GM23338 (cell line): ENCODE data around the gene RAD50. TPM values are rescaled to one million over a fixed set of nuclear protein-coding genes. Genes with fewer than 3 reads are reported as not detected.

ENCODE experiments used
- ATAC-seq: fragments of 200-7000 bp; cut with Tn5 transposase; 3 replicates; pipeline ENCODE4 v1.9.1; 2020
- DNase-seq: peaks from one replicate; pipeline ENCODE4 v3.0.0-alpha.2; 2015; ENCODE audit warnings: low spot score
- H2AFZ ChIP-seq: fragments of 200-600 bp; sonication (generic); 2 replicates; pipeline ENCODE4 v1.8.0; 2016; ENCODE audit warnings: antibody characterized with exemption, mild to moderate bottlenecking, moderate library complexity
- H3F3A ChIP-seq: fragments of 200-600 bp; sonication (generic); replicated peaks from 2 replicates; pipeline ENCODE4 v1.8.0; 2017; ENCODE audit warnings: antibody characterized with exemption, mixed run types, low read depth
- H3K27ac ChIP-seq: fragments of 200-600 bp; sonication (generic); 2 replicates; pipeline ENCODE4 v1.6.1; 2016; ENCODE audit warnings: low read depth
- H3K27me3 ChIP-seq: fragments of 200-600 bp; sonication (generic); 2 replicates; pipeline ENCODE4 v1.8.0; 2016; ENCODE audit warnings: mild to moderate bottlenecking, mixed run types, moderate library complexity; ENCODE audit not compliant: insufficient read depth
- H3K36me3 ChIP-seq: fragments of 200-600 bp; sonication (generic); 2 replicates; pipeline ENCODE4 v1.8.0; 2016; ENCODE audit warnings: mild to moderate bottlenecking; ENCODE audit not compliant: insufficient read depth
- H3K4me1 ChIP-seq: fragments of 200-600 bp; sonication (generic); 2 replicates; pipeline ENCODE4 v1.8.0; 2016; ENCODE audit warnings: mild to moderate bottlenecking, moderate library complexity; ENCODE audit not compliant: insufficient read depth
- H3K4me2 ChIP-seq: fragments of 200-600 bp; sonication (generic); 2 replicates; pipeline ENCODE4 v1.7.1; 2017; ENCODE audit warnings: mixed run types
- H3K4me3 ChIP-seq: fragments of 200-600 bp; sonication (generic); 2 replicates; pipeline ENCODE4 v1.6.1; 2016; ENCODE audit warnings: mixed run types
- H3K79me2 ChIP-seq: fragments of 200-600 bp; sonication (generic); replicated peaks from 2 replicates; pipeline ENCODE4 v1.8.0; 2017; ENCODE audit warnings: mild to moderate bottlenecking; ENCODE audit not compliant: insufficient read depth
- H3K9me2 ChIP-seq: fragments of 200-600 bp; sonication (generic); 2 replicates; pipeline ENCODE4 v1.8.0; 2017; ENCODE audit not compliant: insufficient read depth
- H4K20me1 ChIP-seq: fragments of 200-600 bp; sonication (generic); replicated peaks from 2 replicates; pipeline ENCODE4 v1.8.0; 2017; ENCODE audit warnings: mild to moderate bottlenecking; ENCODE audit not compliant: insufficient read depth
- H3K27ac Mint-ChIP-seq: 2 replicates; pipeline ENCODE4 v1.8.0; 2020; ENCODE audit warnings: inconsistent platforms, mild to moderate bottlenecking, moderate library complexity, mixed read lengths
- H3K27me3 Mint-ChIP-seq: 3 replicates; pipeline ENCODE4 v1.8.0; 2022; ENCODE audit warnings: low read depth, mild to moderate bottlenecking, moderate library complexity, mixed read lengths, inconsistent platforms; ENCODE audit not compliant: insufficient read depth, poor library complexity
- H3K36me3 Mint-ChIP-seq: 3 replicates; pipeline ENCODE4 v1.8.0; 2021; ENCODE audit warnings: low read depth, mild to moderate bottlenecking, inconsistent platforms, moderate library complexity, mixed read lengths
- H3K4me1 Mint-ChIP-seq: 3 replicates; pipeline ENCODE4 v1.8.0; 2020; ENCODE audit warnings: mild to moderate bottlenecking, inconsistent platforms, mixed read lengths
- H3K4me3 Mint-ChIP-seq: 3 replicates; pipeline ENCODE4 v1.8.0; 2021; ENCODE audit warnings: moderate library complexity, mild to moderate bottlenecking, inconsistent platforms, mixed read lengths
- H3K9me3 Mint-ChIP-seq: 3 replicates; pipeline ENCODE4 v1.8.0; 2020; ENCODE audit warnings: moderate library complexity, mild to moderate bottlenecking, inconsistent platforms, mixed read lengths
- CTCF ChIP-seq, 2 experiments: fragments of 200-600 bp in 1 of 2; sonication (generic) in 1 of 2; conservative IDR thresholded peaks; 2 replicates each; pipeline versions ENCODE4 v1.5.1 to v1.6.1; 2016 to 2017; ENCODE audit warnings: antibody characterized with exemption in 2 of 2, low read depth in 2 of 2, mild to moderate bottlenecking in 2 of 2, moderate library complexity in 1 of 2
- EZH2 ChIP-seq: fragments of 200-600 bp; sonication (generic); IDR thresholded peaks from one replicate; pipeline ENCODE4 v1.8.0; 2017; ENCODE audit warnings: antibody characterized with exemption, mild to moderate bottlenecking, low read depth; ENCODE audit not compliant: unreplicated experiment
- EZH2phosphoT487 ChIP-seq: fragments of 200-600 bp; sonication (generic); IDR thresholded peaks from one replicate; pipeline ENCODE4 v1.8.1; 2018; ENCODE audit warnings: antibody characterized with exemption; ENCODE audit not compliant: unreplicated experiment
- JUNB ChIP-seq: IDR thresholded peaks from one replicate; pipeline ENCODE4 v1.6.1; 2016; ENCODE audit warnings: antibody characterized with exemption; ENCODE audit not compliant: unreplicated experiment
- NANOG ChIP-seq: IDR thresholded peaks from 2 replicates; pipeline ENCODE4 v1.6.1; 2016; ENCODE audit warnings: antibody characterized with exemption, borderline replicate concordance
- POLR2AphosphoS5 ChIP-seq: IDR thresholded peaks from 2 replicates; pipeline ENCODE4 v1.6.1; 2016; ENCODE audit warnings: antibody characterized with exemption, low read depth
- STAT1 ChIP-seq: IDR thresholded peaks from one replicate; pipeline ENCODE4 v1.6.1; 2016; ENCODE audit warnings: antibody characterized with exemption; ENCODE audit not compliant: unreplicated experiment
- ZNF114 ChIP-seq: fragments of 250-450 bp; sonication (Bioruptor Pico); IDR thresholded peaks from 2 replicates; pipeline ENCODE4 v1.5.0; 2020; ENCODE audit warnings: mild to moderate bottlenecking, moderate library complexity
- ZNF331 ChIP-seq: fragments of 250-450 bp; sonication (Bioruptor Pico); IDR thresholded peaks from 2 replicates; pipeline ENCODE4 v1.5.0; 2020; ENCODE audit warnings: low read depth, mild to moderate bottlenecking, moderate library complexity
- polyA plus RNA-seq: library from polyadenylated mRNA; unstranded; fragments of >200 nt; fragmentation: Nextera tagmentation; extraction: Ambion mirVana; gene quantifications from 2 replicates; pipeline ENCODE4 v1.2.1, GENCODE V29; 2016
- total RNA-seq: library from RNA; depleted of rRNA; stranded (reverse); fragments of >200 nt; shearing (Covaris generic); gene quantifications from 2 replicates; pipeline ENCODE4 v1.2.3, GENCODE V29; 2014
- TF ChIP-seq, protein P1 (sequence below): IDR thresholded peaks from one replicate; pipeline ENCODE4 v1.6.1; 2018; ENCODE audit warnings: antibody characterized with exemption; ENCODE audit not compliant: unreplicated experiment
- TF ChIP-seq, protein P2 (sequence below): fragments of 250-450 bp; sonication (Bioruptor Pico); IDR thresholded peaks from 2 replicates; pipeline ENCODE4 v1.5.0; 2020; ENCODE audit warnings: mild to moderate bottlenecking, moderate library complexity

Gene RAD50
- total and polyA plus RNA-seq, 2 experiments from 2014 or later, result 27.0 to 52.2 TPM

GRCh38 chr5:132611965-132612364 is 55.2 kb downstream of the RAD50 start:
- no peak overlapping the region for H3K4me3 Mint-ChIP-seq
- H3F3A ChIP-seq, result no peaks in the 10 kb centered on the region
- no peaks in the 10 kb centered on the region for H4K20me1 ChIP-seq
- H3K36me3 ChIP-seq, result peaks cover 25% of the 10 kb centered on the region; the same call in 1 of the 2 replicates
- H3K27me3 Mint-ChIP-seq, result no peaks in the 10 kb centered on the region
- H3K4me3 ChIP-seq, result no peak overlapping the region
- peaks cover 38% of the 10 kb centered on the region for H3K36me3 Mint-ChIP-seq
- no peaks in the 10 kb centered on the region for H3K9me2 ChIP-seq
- H3K27ac Mint-ChIP-seq, result no peak overlapping the region
- H3K27ac ChIP-seq, result no peak overlapping the region
- no peaks in the 10 kb centered on the region for H3K79me2 ChIP-seq
- peaks cover 4% of the 10 kb centered on the region; the same call in 1 of the 3 replicates for H3K9me3 Mint-ChIP-seq
- H3K27me3 ChIP-seq, result no peaks in the 10 kb centered on the region
- TF ChIP-seq ZNF114 (CRISPR knock-in tag) (no peak), JUNB (no peak), STAT1 (no peak), EZH2phosphoT487 (no peak), NANOG (no peak), CTCF (conservative IDR thresholded peaks at IDR 0.05; ENCODE audit: low read depth in 2 of 2) (no peak), ZNF331 (CRISPR knock-in tag) (no peak), EZH2 (no peak), POLR2AphosphoS5 (no peak)
- TF ChIP-seq, protein P1, sequence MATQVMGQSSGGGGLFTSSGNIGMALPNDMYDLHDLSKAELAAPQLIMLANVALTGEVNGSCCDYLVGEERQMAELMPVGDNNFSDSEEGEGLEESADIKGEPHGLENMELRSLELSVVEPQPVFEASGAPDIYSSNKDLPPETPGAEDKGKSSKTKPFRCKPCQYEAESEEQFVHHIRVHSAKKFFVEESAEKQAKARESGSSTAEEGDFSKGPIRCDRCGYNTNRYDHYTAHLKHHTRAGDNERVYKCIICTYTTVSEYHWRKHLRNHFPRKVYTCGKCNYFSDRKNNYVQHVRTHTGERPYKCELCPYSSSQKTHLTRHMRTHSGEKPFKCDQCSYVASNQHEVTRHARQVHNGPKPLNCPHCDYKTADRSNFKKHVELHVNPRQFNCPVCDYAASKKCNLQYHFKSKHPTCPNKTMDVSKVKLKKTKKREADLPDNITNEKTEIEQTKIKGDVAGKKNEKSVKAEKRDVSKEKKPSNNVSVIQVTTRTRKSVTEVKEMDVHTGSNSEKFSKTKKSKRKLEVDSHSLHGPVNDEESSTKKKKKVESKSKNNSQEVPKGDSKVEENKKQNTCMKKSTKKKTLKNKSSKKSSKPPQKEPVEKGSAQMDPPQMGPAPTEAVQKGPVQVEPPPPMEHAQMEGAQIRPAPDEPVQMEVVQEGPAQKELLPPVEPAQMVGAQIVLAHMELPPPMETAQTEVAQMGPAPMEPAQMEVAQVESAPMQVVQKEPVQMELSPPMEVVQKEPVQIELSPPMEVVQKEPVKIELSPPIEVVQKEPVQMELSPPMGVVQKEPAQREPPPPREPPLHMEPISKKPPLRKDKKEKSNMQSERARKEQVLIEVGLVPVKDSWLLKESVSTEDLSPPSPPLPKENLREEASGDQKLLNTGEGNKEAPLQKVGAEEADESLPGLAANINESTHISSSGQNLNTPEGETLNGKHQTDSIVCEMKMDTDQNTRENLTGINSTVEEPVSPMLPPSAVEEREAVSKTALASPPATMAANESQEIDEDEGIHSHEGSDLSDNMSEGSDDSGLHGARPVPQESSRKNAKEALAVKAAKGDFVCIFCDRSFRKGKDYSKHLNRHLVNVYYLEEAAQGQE, result no peak
- TF ChIP-seq, protein P2, sequence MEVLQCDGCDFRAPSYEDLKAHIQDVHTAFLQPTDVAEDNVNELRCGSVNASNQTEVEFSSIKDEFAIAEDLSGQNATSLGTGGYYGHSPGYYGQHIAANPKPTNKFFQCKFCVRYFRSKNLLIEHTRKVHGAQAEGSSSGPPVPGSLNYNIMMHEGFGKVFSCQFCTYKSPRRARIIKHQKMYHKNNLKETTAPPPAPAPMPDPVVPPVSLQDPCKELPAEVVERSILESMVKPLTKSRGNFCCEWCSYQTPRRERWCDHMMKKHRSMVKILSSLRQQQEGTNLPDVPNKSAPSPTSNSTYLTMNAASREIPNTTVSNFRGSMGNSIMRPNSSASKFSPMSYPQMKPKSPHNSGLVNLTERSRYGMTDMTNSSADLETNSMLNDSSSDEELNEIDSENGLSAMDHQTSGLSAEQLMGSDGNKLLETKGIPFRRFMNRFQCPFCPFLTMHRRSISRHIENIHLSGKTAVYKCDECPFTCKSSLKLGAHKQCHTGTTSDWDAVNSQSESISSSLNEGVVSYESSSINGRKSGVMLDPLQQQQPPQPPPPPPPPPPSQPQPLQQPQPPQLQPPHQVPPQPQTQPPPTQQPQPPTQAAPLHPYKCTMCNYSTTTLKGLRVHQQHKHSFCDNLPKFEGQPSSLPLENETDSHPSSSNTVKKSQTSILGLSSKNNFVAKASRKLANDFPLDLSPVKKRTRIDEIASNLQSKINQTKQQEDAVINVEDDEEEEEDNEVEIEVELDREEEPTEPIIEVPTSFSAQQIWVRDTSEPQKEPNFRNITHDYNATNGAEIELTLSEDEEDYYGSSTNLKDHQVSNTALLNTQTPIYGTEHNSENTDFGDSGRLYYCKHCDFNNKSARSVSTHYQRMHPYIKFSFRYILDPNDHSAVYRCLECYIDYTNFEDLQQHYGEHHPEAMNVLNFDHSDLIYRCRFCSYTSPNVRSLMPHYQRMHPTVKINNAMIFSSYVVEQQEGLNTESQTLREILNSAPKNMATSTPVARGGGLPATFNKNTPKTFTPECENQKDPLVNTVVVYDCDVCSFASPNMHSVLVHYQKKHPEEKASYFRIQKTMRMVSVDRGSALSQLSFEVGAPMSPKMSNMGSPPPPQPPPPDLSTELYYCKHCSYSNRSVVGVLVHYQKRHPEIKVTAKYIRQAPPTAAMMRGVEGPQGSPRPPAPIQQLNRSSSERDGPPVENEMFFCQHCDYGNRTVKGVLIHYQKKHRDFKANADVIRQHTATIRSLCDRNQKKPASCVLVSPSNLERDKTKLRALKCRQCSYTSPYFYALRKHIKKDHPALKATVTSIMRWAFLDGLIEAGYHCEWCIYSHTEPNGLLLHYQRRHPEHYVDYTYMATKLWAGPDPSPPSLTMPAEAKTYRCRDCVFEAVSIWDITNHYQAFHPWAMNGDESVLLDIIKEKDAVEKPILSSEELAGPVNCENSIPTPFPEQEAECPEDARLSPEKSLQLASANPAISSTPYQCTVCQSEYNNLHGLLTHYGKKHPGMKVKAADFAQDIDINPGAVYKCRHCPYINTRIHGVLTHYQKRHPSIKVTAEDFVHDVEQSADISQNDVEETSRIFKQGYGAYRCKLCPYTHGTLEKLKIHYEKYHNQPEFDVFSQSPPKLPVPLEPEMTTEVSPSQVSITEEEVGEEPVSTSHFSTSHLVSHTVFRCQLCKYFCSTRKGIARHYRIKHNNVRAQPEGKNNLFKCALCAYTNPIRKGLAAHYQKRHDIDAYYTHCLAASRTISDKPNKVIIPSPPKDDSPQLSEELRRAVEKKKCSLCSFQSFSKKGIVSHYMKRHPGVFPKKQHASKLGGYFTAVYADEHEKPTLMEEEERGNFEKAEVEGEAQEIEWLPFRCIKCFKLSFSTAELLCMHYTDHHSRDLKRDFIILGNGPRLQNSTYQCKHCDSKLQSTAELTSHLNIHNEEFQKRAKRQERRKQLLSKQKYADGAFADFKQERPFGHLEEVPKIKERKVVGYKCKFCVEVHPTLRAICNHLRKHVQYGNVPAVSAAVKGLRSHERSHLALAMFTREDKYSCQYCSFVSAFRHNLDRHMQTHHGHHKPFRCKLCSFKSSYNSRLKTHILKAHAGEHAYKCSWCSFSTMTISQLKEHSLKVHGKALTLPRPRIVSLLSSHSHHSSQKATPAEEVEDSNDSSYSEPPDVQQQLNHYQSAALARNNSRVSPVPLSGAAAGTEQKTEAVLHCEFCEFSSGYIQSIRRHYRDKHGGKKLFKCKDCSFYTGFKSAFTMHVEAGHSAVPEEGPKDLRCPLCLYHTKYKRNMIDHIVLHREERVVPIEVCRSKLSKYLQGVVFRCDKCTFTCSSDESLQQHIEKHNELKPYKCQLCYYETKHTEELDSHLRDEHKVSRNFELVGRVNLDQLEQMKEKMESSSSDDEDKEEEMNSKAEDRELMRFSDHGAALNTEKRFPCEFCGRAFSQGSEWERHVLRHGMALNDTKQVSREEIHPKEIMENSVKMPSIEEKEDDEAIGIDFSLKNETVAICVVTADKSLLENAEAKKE (CRISPR knock-in tag), result no peak
- ATAC-seq (no peak), DNase-seq (no peak)
- no peaks in the 10 kb centered on the region for H3K4me1 Mint-ChIP-seq
- no peaks in the 10 kb centered on the region for H3K4me1 ChIP-seq
- H3K4me2 ChIP-seq, result no peak overlapping the region
- no peak overlapping the region for H2AFZ ChIP-seq
